ENCODE data around the gene KCNIP4. TPM values are rescaled to one million over a fixed set of nuclear protein-coding genes. Genes with fewer than 3 reads are reported as not detected.

KCNIP4 gene
- total RNA-seq, 4 donors from 2014 or later: 0.19 to 0.50 (median 0.34) TPM; not detected in 1

DNA sequence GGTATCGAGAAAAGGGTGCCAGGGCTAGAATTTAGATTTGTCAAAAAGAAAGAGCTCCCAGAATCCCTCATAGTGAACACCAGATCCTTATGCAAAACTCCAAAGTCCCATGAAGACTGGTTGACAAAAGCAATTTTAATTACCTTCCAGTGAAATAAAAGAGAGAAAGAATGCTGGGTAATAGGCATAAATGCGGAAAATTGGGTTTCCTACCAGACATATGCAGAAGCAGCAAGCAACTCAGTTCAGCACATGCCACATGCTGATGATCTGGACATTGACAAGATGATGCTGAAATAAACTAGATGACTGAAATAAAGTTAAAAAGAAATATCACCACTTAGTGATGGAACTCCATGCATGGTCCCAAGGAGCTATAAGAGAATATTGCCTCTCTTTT lies 83.9 kb downstream of the KCNIP4 start:
- H3K9me3 ChIP-seq: no peaks in the 10 kb centered on the region
- intact Hi-C loops (cut with DNase I): no loop called here
- no peak overlapping the region for H3K27ac ChIP-seq (replicated peaks in 1 of 4)
- DNase-seq (ENCODE audit: extremely low spot score): no peak
- TF ChIP-seq POLR2A (IDR thresholded peaks at IDR 0.05; ENCODE audit: low read depth) (no peak), EP300 (IDR thresholded peaks at IDR 0.05) (no peak), POLR2AphosphoS5 (IDR thresholded peaks at IDR 0.05) (no peak)
- TF ChIP-seq, protein P1, sequence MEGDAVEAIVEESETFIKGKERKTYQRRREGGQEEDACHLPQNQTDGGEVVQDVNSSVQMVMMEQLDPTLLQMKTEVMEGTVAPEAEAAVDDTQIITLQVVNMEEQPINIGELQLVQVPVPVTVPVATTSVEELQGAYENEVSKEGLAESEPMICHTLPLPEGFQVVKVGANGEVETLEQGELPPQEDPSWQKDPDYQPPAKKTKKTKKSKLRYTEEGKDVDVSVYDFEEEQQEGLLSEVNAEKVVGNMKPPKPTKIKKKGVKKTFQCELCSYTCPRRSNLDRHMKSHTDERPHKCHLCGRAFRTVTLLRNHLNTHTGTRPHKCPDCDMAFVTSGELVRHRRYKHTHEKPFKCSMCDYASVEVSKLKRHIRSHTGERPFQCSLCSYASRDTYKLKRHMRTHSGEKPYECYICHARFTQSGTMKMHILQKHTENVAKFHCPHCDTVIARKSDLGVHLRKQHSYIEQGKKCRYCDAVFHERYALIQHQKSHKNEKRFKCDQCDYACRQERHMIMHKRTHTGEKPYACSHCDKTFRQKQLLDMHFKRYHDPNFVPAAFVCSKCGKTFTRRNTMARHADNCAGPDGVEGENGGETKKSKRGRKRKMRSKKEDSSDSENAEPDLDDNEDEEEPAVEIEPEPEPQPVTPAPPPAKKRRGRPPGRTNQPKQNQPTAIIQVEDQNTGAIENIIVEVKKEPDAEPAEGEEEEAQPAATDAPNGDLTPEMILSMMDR (IDR thresholded peaks at IDR 0.05): no peak
- H3K4me3 ChIP-seq: no peak overlapping the region
- 93% methylated on average over 2 of the region's 2 CpGs for WGBS
- H3K27me3 ChIP-seq: no peaks in the 10 kb centered on the region
- no peaks in the 10 kb centered on the region for H3K4me1 ChIP-seq
- H3K36me3 ChIP-seq: no peaks in the 10 kb centered on the region

DNA sequence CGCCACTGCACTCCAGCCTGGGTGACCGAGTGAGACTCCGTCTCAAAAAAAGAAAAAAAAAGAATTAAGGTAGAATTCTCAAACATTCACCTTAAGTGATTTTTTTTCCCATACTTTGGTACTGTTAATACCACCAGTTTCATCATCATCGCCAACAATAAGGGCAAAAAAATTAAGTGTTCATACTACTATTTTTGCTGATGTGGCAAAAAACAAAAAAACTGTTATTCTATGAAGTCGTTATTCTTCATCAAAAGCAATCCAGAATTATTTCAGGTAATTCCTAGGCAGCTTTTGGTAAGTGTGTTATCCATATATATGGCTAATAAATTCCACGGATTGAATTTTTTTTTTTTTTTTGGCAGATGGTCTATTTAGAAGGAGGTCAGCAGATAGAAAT lies 85.7 kb downstream of the KCNIP4 start:
- DNase-seq (ENCODE audit: extremely low spot score): no peak
- H3K27me3 ChIP-seq: no peaks in the 10 kb centered on the region
- TF ChIP-seq POLR2A (IDR thresholded peaks at IDR 0.05; ENCODE audit: low read depth) (no peak), EP300 (IDR thresholded peaks at IDR 0.05) (no peak), POLR2AphosphoS5 (IDR thresholded peaks at IDR 0.05) (no peak)
- TF ChIP-seq, protein P1 (IDR thresholded peaks at IDR 0.05): no peak
- H3K36me3 ChIP-seq: no peaks in the 10 kb centered on the region
- no peaks in the 10 kb centered on the region for H3K4me1 ChIP-seq
- intact Hi-C loops (cut with DNase I): no loop called here
- no peaks in the 10 kb centered on the region for H3K9me3 ChIP-seq
- no peak overlapping the region for H3K27ac ChIP-seq (replicated peaks in 1 of 4)
- no peak overlapping the region for H3K4me3 ChIP-seq
- 90% methylated on average over 6 of the region's 6 CpGs for WGBS

DNA sequence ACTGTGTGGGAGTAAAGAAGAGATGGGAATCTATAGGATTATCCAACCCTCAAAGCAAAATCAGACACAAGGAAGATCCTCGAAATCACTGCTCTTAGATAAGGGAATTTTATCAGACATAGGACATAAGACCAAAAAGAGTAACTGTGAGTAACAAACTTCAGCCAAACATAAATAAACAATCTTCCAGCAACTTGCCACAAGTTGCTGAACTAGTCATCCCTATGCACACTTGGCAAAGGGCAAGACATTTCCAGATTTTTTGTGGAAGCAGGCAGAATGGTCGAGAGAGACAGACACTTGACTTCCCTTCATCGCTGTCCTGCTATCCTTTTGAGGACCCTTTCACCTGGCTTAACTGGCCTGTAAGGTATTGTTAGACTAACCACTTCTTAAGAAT lies 89.6 kb downstream of the KCNIP4 start:
- Histone ChIP-seq H3K36me3 (no peaks in the 10 kb centered on the region), H3K27me3 (no peaks in the 10 kb centered on the region), H3K9me3 (no peaks in the 10 kb centered on the region), H3K4me1 (no peaks in the 10 kb centered on the region), H3K27ac (replicated peaks in 1 of 4) (no peak overlapping the region), H3K4me3 (no peak overlapping the region)
- intact Hi-C loops (cut with DNase I): no loop called here
- 79% methylated on average over 3 of the region's 3 CpGs for WGBS
- DNase-seq (ENCODE audit: extremely low spot score): no peak
- TF ChIP-seq EP300 (IDR thresholded peaks at IDR 0.05): no peak
- TF ChIP-seq POLR2AphosphoS5 (IDR thresholded peaks at IDR 0.05): no peak

DNA sequence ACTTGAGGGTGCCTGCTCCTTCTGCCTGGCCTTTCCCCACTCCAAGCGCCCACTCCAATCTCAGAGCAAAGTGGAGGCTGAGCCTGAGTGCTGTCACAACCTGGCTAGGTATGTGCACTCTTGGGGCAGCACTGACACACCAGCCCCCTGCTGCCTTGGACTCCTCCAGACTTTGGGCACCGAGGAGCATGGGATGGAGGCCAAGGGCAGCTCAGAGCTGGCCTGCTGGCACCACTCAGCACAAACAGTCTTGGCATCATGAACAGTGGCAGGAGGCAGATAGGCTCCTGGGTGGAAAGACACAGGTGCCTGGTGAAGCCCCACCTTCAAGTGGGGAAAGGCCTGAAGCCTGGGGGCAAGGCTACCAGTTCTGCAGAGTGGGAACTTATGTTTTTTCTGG lies 91.8 kb downstream of the KCNIP4 start:
- no peak for DNase-seq (ENCODE audit: extremely low spot score)
- Histone ChIP-seq H3K36me3 (no peaks in the 10 kb centered on the region), H3K27ac (replicated peaks in 1 of 4) (no peak overlapping the region), H3K4me1 (no peaks in the 10 kb centered on the region), H3K4me3 (no peak overlapping the region), H3K9me3 (no peaks in the 10 kb centered on the region), H3K27me3 (no peaks in the 10 kb centered on the region)
- intact Hi-C loops (cut with DNase I): no loop called here
- TF ChIP-seq POLR2A (IDR thresholded peaks at IDR 0.05; ENCODE audit: low read depth): no peak
- TF ChIP-seq, protein P1 (IDR thresholded peaks at IDR 0.05): no peak
- no peak for TF ChIP-seq POLR2AphosphoS5 (IDR thresholded peaks at IDR 0.05)
- no peak for TF ChIP-seq EP300 (IDR thresholded peaks at IDR 0.05)
- 100% methylated on average over 1 of the region's 2 CpGs for WGBS

DNA sequence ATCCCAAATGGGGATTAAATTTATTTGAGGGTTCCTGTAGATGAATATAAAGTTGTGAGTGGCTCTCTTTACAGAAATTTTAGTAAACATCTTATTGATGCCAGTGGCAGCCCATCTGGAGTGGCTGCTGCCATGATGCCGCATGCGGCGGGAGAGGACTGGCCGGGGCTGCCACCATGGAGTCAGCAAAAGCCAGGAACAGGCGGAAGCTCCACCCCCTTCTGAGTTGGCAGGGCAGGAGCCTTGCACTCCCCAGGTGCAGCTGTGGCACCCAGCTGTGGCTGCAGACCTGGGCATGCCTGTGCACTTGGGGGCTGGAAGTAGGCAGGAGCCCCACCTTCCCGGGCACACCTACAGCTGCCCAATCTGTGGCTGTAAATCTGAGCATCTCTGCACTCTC lies 92.3 kb downstream of the KCNIP4 start:
- no peak overlapping the region for H3K27ac ChIP-seq (replicated peaks in 1 of 4)
- WGBS: 49% methylated on average over 3 of the region's 6 CpGs
- no peak for DNase-seq (ENCODE audit: extremely low spot score)

More for the DNA sequence above, 92.3 kb downstream of the KCNIP4 start:
- TF ChIP-seq, protein P1 (IDR thresholded peaks at IDR 0.05): no peak
- TF ChIP-seq EP300 (IDR thresholded peaks at IDR 0.05) (no peak), POLR2A (IDR thresholded peaks at IDR 0.05; ENCODE audit: low read depth) (no peak), POLR2AphosphoS5 (IDR thresholded peaks at IDR 0.05) (no peak)
- no peak overlapping the region for H3K4me3 ChIP-seq
- no peaks in the 10 kb centered on the region for H3K27me3 ChIP-seq
- H3K4me1 ChIP-seq: no peaks in the 10 kb centered on the region
- intact Hi-C loops (cut with DNase I): no loop called here
- H3K36me3 ChIP-seq: no peaks in the 10 kb centered on the region
- H3K9me3 ChIP-seq: no peaks in the 10 kb centered on the region

Measured in esophagus muscularis mucosa (tissue), 4 donors.